Activated gamma-delta T cell treated with anti-CD3 and anti-CD28 coated beads, Interleukin-2, amount 50 U/mL, for 16 hours (primary cell): ENCODE results near the gene DHCR7.
A peak's percentile ranks its signal among the peaks of the same experiment; 100 is the strongest.

Experiments
- DNase-seq: peaks from one replicate; pipeline ENCODE4 v3.0.0-alpha.2; 2020; ENCODE audit warnings: low read depth

Gene DHCR7, protein sequence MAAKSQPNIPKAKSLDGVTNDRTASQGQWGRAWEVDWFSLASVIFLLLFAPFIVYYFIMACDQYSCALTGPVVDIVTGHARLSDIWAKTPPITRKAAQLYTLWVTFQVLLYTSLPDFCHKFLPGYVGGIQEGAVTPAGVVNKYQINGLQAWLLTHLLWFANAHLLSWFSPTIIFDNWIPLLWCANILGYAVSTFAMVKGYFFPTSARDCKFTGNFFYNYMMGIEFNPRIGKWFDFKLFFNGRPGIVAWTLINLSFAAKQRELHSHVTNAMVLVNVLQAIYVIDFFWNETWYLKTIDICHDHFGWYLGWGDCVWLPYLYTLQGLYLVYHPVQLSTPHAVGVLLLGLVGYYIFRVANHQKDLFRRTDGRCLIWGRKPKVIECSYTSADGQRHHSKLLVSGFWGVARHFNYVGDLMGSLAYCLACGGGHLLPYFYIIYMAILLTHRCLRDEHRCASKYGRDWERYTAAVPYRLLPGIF

DNA sequence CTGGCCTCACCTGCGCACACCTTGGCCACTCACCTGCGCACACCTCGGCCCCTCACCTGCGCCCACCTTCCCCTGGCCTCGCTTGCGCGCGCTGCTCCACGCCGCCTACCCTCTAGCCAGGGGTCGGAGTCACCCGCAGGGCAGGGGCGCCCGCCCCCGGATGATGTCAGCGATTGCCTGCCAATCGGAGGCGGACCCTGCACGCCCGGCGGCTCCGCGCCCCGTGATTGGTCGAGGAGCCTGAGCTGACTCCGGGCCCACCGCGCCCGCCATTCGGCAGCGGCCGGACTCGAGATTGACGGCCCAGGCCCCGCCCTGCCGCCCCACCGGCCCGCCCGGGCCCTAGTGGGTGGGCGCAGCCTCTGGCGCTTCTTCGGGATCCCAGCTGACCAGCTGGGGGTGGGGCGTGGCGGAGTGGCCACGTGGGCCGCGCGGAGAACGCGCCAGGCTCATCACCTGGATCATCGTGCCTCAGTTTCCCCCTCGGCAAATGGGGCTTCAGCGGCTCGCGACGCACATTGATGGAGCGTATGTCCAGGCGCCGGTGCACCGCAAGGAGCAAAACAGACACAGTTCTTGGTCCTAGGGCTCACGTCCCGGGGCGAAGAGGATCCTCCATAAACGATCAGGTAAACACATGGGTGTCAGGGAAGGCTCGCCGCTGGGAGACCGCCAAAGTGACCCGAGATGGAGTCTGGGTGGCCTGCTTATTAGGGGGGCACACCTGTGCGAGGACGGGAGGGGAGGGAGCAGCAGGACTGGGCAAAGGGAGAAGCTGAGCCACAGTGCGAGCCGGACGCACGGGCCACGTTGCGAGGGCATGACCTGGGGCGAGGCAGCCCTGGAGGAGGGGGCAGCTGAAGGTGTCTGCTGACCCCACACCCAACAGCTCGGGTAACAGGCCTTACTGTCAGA lies at the start of gene DHCR7:
Gene DHCR7, minus strand, starts transcription at position 137 of the 915 bp plus-strand sequence. CDS start 3,441 bp downstream, outside the sequence.
- peak; percentile 90 for DNase-seq

DNA sequence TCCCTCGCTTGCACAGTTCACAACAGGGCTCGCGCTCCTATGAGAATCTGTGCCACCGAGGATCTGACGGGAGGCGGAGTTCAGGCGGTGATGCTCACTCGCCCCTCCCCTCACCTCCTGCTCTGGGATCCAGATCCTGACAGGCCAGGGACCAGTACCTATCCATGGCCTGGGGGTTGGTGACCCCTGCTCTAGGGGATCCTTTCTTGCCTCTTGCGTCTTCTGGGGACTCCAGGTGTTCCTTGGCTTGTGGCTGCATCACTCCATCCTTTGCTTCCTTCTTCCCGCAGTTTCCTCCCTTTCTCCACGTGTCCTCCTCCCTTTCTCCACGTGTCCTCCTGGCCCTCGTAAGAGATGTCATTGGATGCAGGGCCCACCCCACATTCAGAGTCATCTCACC lies 48.2 kb upstream of the DHCR7 start:
- no peak for DNase-seq

DNA sequence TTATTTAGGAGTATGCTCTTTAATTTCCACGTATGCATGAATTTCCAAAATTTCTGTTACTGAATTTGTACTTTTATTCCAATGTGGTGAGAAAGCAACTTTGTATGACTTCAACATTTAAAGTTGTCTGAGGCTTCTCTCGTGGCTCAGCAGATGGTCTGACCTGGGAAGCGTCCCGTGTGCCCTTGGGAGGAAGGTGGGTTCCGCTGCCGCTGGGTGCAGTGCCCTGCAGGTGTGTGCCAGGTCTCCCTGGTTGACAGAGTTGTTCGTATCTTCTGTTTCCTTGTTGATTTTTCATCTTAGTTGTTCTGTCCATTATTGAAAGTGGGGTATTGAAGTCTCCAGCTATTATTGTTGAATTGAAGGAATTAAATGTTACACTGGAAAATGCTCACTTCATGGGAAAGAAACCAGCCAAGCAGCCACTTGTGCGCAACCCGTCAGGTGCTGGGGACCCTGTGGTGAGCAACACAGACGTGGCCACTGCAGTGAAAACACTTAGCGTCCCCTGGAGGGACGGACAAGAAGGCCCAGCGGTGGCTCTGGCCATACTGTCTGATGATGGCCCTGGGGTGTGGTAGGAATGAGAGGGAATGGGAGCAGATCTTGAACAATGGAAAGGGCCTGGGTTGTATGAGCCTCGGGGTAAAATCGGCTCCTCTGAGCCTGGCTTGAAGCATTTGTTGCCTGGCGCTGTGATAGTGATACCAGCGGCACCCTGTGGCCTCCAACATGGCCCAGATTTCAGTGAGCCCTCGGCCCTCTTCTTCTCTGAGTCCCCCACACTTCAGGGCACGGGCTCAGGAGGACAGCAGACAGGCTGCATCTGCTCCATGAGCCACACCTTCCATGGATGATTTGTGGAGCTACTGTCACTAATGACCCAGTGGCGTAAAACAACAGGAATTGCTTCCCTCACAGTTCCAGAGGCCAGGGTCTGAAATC lies 47.4 kb upstream of the DHCR7 start:
- no peak for DNase-seq

DNA sequence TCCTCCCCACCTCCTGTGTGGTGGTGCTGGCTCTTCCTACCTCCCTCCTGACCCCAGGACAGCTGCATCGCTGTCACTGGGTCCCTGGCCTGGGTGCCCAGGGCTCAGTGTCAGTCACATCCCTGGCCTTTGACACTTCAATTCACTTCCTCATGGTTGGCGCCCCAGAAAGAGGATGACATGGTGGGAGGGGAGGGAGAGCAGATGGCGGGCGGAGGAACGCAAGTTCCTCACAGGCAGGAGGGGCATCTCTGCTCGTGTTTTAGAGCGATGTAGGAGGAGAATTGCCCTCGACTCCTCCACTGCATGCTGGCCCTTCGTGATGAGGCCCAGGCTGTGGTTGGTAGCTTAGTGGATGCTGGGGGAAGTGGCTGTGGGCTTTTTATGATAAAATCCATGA lies 43.7 kb upstream of the DHCR7 start:
- DNase-seq = no peak

DNA sequence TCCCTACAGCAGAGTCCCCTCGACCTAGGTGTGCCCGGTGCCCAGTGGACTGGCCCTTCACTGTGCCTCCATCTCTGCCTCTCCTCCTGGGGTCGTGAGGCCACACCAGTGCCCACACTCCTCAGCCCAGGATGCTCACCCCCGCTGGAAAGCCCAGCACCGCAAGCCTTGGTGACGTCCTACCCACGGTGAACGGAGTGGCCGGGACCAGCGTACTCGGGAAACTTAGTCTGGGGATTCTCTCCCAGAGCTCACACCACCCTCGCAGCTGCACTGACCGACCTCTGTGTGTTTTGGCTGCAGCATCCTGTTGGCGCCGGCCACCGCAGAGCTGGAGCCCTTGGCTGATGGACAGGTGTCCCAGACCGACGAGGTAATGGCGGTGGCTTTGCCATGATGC lies 43.3 kb upstream of the DHCR7 start:
- no peak for DNase-seq

DNA sequence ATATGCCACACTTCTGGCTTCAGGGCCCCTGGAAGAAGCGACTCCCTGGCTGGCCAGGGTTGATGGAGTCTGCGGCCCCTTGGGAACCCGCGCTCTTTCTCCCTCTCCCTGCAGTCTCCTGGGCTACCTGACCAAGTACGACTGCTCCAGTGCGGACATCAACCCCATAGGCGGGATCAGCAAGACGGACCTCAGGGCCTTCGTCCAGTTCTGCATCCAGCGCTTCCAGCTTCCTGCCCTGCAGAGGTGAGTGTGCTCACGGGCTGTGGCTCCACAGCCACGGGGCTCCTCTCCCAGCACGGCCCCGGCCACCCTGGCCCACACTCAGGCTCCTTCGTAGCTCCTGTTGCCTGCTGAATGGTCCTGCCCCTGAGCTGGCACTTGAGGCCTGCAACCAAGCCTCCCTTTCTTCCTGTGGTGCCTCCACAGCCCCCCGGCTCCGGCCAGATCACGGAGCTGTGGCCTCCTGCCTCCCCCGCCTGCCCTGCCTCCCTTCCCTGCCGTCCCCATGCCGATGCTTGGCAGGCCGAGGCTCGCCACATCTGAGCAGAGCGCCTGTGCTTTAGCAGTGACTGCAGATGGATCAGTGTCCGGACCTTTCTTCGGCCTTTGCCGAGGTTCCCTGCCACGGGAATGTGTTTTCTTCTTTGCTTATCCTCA lies 42.7 kb upstream of the DHCR7 start:
- no peak for DNase-seq

DNA sequence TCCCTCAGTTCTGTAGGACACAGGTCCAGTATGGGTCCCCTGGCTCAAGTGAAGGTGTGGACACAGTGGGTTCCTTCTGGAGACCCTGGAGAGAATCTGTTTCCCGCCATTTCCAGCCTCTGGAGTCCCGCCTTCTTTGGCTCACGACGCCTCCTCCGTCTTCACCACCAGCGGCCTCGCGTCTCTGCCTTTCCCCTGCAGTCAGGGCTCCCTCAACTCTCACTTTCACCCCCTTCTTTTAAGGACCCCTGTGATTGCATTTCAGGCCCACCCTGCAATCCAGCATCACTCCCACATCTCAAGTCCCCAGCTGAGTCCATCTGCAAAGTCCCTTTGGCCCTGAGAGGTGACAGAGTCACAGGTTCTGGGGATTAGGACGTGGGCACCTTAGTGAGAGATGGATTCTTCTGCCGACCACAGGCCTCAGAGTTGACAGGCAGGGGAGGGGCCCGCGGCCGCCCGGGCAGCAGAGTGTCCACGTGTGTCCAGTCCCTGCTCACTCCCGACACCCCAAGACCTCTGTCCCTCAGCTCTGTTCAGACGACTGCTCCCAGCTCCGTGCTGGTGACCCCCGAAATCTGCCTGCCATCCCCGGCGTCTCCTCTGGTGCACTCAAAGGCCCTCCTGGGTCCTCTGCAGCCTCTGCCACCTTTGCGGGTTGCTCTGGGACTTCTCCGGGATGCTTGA lies 42.0 kb upstream of the DHCR7 start:
- no peak for DNase-seq

DNA sequence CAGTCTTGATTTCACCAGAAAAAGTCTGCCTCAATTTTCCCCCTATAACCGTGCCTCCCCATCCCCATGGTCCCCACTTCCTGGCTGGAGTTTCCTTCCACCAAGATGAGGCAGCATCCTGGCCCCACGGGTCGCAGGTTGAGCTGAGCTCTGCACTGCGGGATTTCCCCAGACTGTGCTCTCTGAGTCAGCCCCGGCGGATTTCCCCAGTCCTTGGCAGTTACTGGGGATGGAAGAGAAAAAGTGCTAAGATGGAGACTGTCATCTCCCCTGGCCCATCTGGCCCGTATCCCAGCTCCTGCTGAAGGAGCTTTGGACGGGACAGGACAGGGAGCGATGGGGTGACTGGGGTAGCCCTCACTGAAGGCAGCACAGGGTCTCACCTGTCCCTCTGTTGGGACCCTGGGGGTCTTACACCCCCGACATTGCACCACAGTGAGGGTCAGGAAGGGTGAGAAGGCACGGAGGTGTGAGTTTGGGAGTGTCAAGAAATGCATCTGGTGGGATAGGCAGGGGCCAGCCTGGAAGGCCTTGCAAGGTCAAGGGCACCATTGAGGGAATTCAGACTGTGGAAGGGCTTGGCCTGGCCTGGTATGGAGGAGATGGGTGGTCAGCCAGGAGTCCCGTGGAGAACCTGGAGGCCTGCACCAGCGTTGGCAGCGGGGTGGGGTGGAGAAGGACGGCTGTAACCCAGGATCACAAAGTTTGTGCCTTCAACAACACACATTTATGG lies 41.3 kb upstream of the DHCR7 start:
- no peak for DNase-seq

DNA sequence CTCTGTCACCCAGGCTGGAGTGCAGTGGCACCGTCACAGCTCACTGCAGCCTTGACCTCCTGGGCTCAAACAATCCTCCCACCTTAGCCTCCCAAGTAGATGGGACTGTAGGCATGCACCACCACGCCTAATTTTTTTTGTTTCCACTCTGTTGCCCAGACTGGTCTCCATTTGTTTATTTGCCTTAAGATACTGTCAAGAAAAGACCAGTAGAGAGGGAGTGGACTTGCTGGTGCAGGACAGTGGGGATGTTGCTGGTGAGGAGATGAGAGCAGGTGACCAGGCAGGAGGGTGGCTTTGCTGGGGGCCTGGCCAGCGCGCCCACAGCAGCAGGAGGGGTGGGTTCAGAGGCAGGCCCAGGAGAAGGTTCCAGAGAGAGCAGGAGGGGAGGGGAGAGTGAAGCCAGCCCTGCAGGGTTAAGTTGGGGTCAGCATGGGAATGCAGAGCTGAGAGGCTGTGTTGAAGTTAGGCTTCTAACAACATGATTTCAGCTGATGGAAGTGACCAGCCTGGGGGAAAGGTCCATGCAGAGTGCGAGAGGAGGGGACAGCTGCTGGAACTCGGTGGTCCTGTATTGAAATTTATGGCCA lies 40.6 kb upstream of the DHCR7 start:
- no peak for DNase-seq

DNA sequence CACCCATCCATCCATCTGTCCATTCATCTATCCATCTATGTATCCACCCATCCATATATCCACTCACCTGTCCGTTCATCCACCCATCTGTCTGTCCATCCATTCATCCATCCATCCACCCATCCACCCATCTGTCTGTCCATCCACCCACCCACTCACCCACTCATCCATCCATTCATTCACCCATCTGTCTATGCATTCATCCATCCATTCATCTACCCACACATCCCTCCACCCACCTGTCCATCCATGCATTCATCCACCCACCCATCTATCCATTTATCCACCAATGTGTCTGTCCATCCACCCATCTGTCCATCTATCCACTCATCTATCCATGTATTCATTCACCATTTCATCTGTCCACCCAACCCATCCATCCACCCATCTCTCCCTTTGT lies 38.1 kb upstream of the DHCR7 start:
- DNase-seq = no peak

DNA sequence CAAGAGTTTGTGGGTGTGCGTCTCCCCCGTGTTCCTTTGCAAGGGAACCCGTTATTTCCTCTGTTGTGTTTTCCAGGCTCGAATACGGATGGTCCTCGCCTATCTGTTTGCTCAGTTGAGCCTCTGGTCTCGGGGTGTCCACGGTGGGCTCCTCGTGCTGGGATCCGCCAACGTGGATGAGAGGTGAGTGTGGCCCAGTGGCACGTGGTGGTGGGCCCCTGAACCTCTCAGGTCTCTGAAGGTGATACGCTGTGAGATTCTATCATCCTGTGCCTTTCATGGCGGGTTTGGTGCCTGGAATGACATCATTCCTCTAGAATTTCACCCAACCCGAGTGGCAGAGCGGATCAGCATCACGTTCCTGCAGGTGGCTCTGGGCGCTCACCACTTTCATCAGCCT lies 37.3 kb upstream of the DHCR7 start:
- no peak for DNase-seq

DNA sequence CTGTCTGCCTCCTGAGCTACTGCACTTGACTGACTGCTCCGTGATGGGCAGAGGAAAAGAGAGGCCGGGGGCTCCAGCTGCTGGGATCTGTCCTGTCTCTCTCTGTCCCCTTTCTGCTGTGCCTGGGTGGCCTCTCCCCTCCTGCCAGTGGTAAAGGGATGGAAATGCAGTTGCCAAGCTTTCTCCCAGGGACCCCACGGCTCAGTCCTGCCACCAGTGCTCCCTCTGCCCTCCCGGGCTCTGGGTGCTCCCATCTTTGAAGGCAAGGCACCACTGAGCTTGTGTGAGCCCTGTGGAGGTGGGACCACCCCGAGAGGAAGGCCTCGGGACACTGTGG lies 36.8 kb upstream of the DHCR7 start:
- DNase-seq = no peak

DNA sequence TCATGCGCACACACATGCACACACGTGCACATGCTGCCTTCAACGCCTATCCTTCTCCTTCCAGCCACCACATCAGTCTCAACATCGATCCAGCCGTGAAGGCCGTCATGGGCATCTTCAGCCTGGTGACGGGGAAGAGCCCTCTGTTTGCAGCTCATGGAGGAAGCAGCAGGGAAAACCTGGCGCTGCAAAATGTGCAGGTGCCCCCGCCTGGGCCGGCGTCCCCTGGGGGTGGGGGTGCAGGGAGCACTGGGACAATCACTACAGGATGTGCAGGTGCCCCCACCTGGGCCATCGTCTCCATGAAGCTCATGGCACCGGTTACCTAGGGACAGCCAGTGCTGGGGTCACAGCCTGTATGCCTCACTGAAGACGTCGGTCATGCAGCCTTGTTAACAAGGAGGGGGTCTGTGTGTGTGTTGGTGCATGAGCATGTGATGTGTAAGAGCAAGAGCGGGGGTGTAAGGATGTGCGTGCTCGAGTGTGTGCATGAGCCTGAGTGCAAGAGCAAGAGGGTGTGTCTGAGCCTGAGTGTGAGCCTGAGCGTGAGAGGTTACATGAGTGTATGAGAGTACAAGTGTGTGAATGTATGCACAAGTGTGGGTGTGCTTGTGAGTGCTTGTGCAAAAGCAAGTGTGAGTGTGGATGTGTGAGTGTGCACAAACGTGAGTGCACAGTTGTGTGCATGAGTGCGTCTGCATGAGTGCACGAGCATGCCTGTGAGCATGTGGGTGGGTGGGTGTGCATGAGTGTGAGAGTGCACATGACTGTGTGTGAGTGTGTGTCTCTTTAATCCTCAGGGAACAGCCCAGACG lies 36.3 kb upstream of the DHCR7 start:
- DNase-seq = no peak

DNA sequence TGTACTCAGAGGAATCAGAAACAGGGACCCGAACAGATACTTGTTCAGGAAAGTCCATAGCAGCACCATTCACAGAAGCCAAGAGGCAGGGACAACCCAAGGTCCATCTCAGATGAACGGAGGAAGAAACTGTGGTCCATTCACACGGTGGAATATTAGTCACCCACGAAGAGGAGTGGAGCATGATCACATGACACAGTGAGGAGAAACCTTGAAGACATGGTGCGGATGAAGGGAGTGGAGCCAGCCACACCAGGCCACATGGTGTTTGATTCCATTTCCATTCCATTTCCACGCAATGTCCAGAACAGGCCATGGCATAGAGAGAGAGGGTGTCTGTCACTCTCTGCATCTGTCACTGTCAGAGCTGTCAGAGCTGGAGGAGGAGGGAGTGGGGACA lies 35.5 kb upstream of the DHCR7 start:
- no peak for DNase-seq

DNA sequence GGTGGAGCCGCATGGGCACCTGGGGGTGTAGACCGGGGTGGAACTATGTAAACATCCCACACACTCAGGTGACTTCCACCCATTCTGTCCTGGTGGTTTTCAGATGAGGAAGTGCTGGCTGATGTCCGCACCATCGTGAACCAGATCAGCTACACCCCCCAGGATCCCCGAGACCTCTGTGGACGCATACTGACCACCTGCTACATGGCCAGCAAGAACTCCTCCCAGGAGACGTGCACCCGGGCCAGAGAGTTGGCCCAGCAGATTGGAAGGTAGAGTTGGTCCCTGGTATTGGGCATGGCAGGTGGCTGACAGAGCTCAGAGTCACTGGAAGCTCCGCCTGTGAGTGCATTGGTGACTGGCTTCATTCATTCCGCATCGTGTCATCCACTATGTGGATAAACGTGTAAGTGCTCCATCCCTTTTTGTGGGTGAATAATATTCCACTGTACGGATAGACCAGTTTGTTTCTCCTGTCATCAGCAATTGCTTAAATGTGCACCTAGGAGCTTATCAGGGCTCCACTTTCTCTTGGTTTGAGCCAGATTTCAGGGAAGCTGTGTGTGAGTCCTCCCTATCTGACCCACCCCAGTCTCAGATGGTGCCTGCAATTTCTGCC lies 34.7 kb upstream of the DHCR7 start:
- DNase-seq = no peak

DNA sequence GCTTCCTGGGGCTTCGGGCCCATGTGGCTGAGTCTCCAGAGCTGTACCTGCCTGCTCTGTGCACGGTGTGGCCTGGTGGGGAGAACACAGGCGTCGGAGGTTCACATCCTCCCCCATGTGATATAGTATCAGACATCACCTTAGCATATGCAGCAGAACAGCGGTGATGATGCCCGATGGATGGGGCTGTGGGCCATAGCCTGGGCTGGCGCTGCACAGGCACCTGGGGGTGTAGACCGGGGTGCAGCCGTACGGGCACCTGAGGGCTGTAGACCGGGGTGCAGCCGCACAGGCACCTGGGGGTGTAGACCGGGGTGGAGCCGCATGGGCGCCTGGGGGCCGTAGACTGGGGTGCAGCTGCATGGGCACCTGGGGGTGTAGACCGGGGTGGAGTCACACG lies 34.0 kb upstream of the DHCR7 start:
- no peak for DNase-seq

DNA sequence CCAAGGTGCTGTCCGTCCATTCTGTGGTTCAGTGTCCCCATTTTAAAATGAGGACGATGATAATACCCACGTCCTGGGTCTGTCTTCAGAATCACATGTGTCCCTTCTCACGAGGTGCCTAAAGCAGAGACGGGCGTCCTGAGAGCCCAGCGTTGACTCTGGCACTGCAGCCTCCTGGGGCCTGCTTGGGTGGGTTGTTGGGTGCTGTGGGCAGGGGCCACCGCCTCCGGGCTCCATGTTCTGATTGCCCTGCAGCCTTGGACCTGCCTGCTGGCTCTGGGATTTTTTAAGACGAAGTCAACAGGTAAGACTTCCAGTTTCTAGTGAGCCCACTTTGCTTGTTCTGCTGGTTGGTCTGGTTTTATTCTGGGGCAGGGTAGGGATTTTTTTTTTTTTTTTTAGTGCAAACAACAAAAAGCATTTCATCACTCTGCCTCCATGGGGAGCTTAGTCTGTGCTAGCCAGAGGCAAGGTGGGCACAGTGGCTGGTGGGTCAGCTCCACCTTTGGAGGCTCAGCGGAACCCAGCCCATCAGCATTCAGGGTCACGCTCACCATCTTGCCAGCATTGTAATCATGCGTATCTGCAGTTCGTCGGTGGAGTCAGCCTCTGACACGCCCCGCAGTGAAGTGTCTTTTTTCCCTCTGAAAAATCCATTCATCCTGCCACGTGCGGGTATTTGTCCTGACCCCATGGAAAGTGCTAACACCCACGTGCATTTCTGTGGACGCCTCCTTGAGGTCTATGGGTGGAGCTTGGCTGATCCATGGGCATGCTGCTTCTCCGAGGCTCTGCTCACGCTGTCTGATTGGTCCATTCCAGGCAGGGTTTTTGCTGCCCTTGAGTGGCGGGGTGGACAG lies 33.1 kb upstream of the DHCR7 start:
- DNase-seq = no peak

DNA sequence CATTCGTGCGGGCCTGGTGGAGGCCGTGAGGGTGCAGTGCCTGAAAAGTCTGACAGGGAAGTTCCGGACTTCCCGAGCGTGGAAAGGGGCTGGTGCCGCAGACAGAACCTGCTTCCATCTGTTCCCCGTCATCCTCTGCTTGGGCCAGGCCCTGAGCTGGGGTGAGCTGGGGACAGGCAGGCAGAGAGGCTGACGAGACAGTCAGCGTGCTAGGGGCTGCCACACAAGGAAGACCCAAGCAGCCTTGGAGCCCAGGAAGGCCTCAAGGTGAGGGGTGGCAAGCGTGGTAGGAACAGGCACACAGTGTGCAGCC lies 30.3 kb upstream of the DHCR7 start:
- DNase-seq = no peak
